GM12878 (cell line): ENCODE data around the gene AP5Z1. TPM values are rescaled to one million over a fixed set of nuclear protein-coding genes. Genes with fewer than 3 reads are reported as not detected.

Experiments
- ATAC-seq: fragments of 200-7000 bp; cut with Tn5 transposase; 3 replicates; pipeline ENCODE4 v1.9.1; 2020; ENCODE audit warnings: mild to moderate bottlenecking, moderate library complexity
- BruUV-seq: library from RNA; stranded (reverse); fragments of 400-500 nt; replicated peaks from 2 replicates; lab custom pipeline; 2021; lab: Mats Ljungman, UMichigan
- CTCF ChIA-PET: fragments of 300-600 bp; sonication (Branson Sonifier 250); formaldehyde crosslinking; extraction: SDS; loops from one replicate; lab custom pipeline; 2021; ENCODE audit warnings: inconsistent platforms; lab: Yijun Ruan, JAX
- POLR2A ChIA-PET: fragments of 350-600 bp; formaldehyde crosslinking; extraction: SDS; loops from one replicate; lab custom pipeline; 2021; ENCODE audit warnings: inconsistent platforms; lab: Charles Lee
- RAD21 ChIA-PET: fragments of 300-600 bp; sonication (Branson Sonifier 250); formaldehyde crosslinking; loops from one replicate; lab custom pipeline; 2023; ENCODE audit warnings: antibody characterized with exemption; ENCODE audit not compliant: unreplicated experiment; lab: Charles Lee
- SMC1A ChIA-PET: fragments of 300-600 bp; sonication (Branson Sonifier 250); formaldehyde crosslinking; loops from one replicate; lab custom pipeline; 2023; ENCODE audit not compliant: unreplicated experiment, uncharacterized antibody; lab: Charles Lee
- DNase-seq: peaks from one replicate; pipeline ENCODE4 v3.0.0-alpha.2; 2011; ENCODE audit warnings: low read depth, low spot score
- FAIRE-seq: peaks from 3 replicates; lab custom pipeline; 2011; peaks lifted over from hg19 to GRCh38; lab: Jason Lieb, UNC
- H2AFZ ChIP-seq: 2 replicates; pipeline ENCODE4 v1.6.0; 2011; ENCODE audit warnings: low read depth, low read length, control low read depth; ENCODE audit not compliant: control insufficient read depth
- H3K27ac ChIP-seq: 2 replicates; pipeline ENCODE4 v1.5.1; 2011; ENCODE audit warnings: control low read depth; ENCODE audit not compliant: control insufficient read depth, insufficient read depth
- H3K27me3 ChIP-seq, 2 experiments: replicated peaks in 1 of 2; 2 replicates each; pipeline versions ENCODE4 v1.6.0 to v1.6.1; 2011; ENCODE audit warnings: low read length in 1 of 2; ENCODE audit not compliant: control insufficient read depth in 2 of 2, insufficient read depth in 2 of 2
- H3K36me3 ChIP-seq, 2 experiments: 2 replicates each; pipeline ENCODE4 v1.5.1; 2011; ENCODE audit warnings: low read length in 1 of 2; ENCODE audit not compliant: control insufficient read depth in 2 of 2, insufficient read depth in 2 of 2
- H3K4me1 ChIP-seq: 2 replicates; pipeline ENCODE4 v1.6.1; 2011; ENCODE audit warnings: mild to moderate bottlenecking, low read length, moderate library complexity, mixed read lengths; ENCODE audit not compliant: control insufficient read depth, insufficient read depth
- H3K4me2 ChIP-seq: 2 replicates; pipeline ENCODE4 v1.6.0; 2011; ENCODE audit warnings: control low read depth; ENCODE audit not compliant: control insufficient read depth, insufficient read depth
- H3K4me3 ChIP-seq: fragments of 200-600 bp; sonication (generic); 2 replicates; pipeline ENCODE4 v1.5.1; 2016
- H3K79me2 ChIP-seq: 2 replicates; pipeline ENCODE4 v1.6.0; 2011; ENCODE audit warnings: low read length; ENCODE audit not compliant: control insufficient read depth, insufficient read depth
- H3K9ac ChIP-seq: 2 replicates; pipeline ENCODE4 v1.8.0; 2011; ENCODE audit warnings: low read length, control low read depth, mixed read lengths; ENCODE audit not compliant: control insufficient read depth, insufficient read depth
- H3K9me3 ChIP-seq: replicated peaks from 3 replicates; pipeline ENCODE4 v1.5.1; 2011; ENCODE audit warnings: mild to moderate bottlenecking, low read length; ENCODE audit not compliant: control insufficient read depth, insufficient read depth
- H4K20me1 ChIP-seq: 2 replicates; pipeline ENCODE4 v1.6.0; 2011; ENCODE audit not compliant: control insufficient read depth, insufficient read depth
- CREB1 ChIP-seq: IDR thresholded peaks from 2 replicates; pipeline ENCODE4 v1.6.1; 2012; ENCODE audit warnings: low read depth, mild to moderate bottlenecking, inconsistent platforms
- MEF2A ChIP-seq: IDR thresholded peaks from 2 replicates; pipeline ENCODE4 v1.6.1; 2011; ENCODE audit warnings: low read depth, mild to moderate bottlenecking, low read length, moderate library complexity; ENCODE audit not compliant: insufficient read depth
- POLR2A ChIP-seq: IDR thresholded peaks from 2 replicates; pipeline ENCODE4 v1.6.1; 2011; ENCODE audit warnings: low read depth, mild to moderate bottlenecking, low read length
- POLR2AphosphoS2 ChIP-seq: IDR thresholded peaks from 2 replicates; pipeline ENCODE4 v1.6.1; 2011; ENCODE audit warnings: low read depth, mild to moderate bottlenecking, low read length, improper control_type of control experiment, moderate library complexity
- SMAD1 ChIP-seq: fragments of 450-650 bp; IDR thresholded peaks from 2 replicates; pipeline ENCODE4 v1.6.1; 2018; ENCODE audit warnings: mild to moderate bottlenecking, low read depth; ENCODE audit not compliant: partially characterized antibody
- TCF12 ChIP-seq: IDR thresholded peaks from 2 replicates; pipeline ENCODE4 v1.6.1; 2011; ENCODE audit warnings: low read depth, mild to moderate bottlenecking, low read length
- TCF7 ChIP-seq: IDR thresholded peaks from 2 replicates; pipeline ENCODE4 v1.6.1; 2014; ENCODE audit warnings: antibody characterized with exemption, borderline replicate concordance
- WGBS: methylation state at CpG from one replicate; pipeline ENCODE4 v1.1.6; 2016; ENCODE audit warnings: low lambda C conversion rate; ENCODE audit not compliant: insufficient replicate concordance, insufficient coverage; ENCODE audit errors: missing lambda C conversion rate; 5-methylcytosine and 5-hydroxymethylcytosine counted together
- in situ Hi-C: fragments of 300-500 bp; cut with MboI; formaldehyde crosslinking; loops from 9 replicates; pipeline ENCODE4 v1.14.3; 2018; ENCODE audit warnings: mixed read lengths
- intact Hi-C: fragments of 100-400 bp; cut with micrococcal nuclease; formaldehyde crosslinking; loops from one replicate; pipeline ENCODE4 v1.14.2; 2022; ENCODE audit not compliant: unreplicated experiment
- polyA plus RNA-seq, 11 experiments: library from polyadenylated mRNA; depleted of rRNA in 4 of 11; unstranded in 6 of 11; stranded (reverse) in 5 of 11; fragments of >200 nt; fragmentation: Nextera tagmentation in 4 of 11; fragmentation: Illumina TruSeq in 1 of 11; extraction: Ambion mirVana in 4 of 11; extraction: Trizol in 1 of 11; gene quantifications; 1 replicate in 1 of 11; 2 replicates in 10 of 11; pipeline versions ENCODE4 v1.2.1 to v1.2.3, GENCODE V29; 2011 to 2016; ENCODE audit warnings: inconsistent platforms in 2 of 11, missing spikeins in 2 of 11, low read depth in 1 of 11
- total RNA-seq, 4 experiments: library from RNA; depleted of rRNA in 3 of 4; stranded (reverse); fragments of >200 nt in 3 of 4; fragmentation: Illumina TruSeq in 1 of 4; extraction: Trizol in 1 of 4; gene quantifications; 2 replicates each; pipeline versions ENCODE4 v1.2.1 to v1.2.3, GENCODE V29; 2013 to 2021
- TF ChIP-seq, protein P1 (sequence below): fragments of 450-650 bp; IDR thresholded peaks from 2 replicates; pipeline ENCODE4 v1.6.1; 2017; ENCODE audit warnings: borderline replicate concordance
- TF ChIP-seq, protein P2 (sequence below): fragments of 450-650 bp; IDR thresholded peaks from 2 replicates; pipeline ENCODE4 v1.6.1; 2016; ENCODE audit warnings: mild to moderate bottlenecking, moderate library complexity, borderline replicate concordance
- TF ChIP-seq, protein P3 (sequence below): IDR thresholded peaks from 2 replicates; pipeline ENCODE4 v1.6.1; 2012; ENCODE audit warnings: low read depth, low read length, improper control_type of control experiment
- TF ChIP-seq, protein P4 (sequence below): IDR thresholded peaks from 2 replicates; pipeline ENCODE4 v1.6.1; 2012; ENCODE audit warnings: low read length, inconsistent platforms
- TF ChIP-seq, protein P5 (sequence below): fragments of 450-650 bp; formaldehyde crosslinking; IDR thresholded peaks from 2 replicates; pipeline ENCODE4 v1.4.0; 2022; ENCODE audit warnings: mild to moderate bottlenecking, moderate library complexity

Gene AP5Z1
- total and polyA plus RNA-seq, 10 of the 15 experiments (the other 5 are each of a cell fraction or from before 2014, with no cell fraction given) = 0.37 to 43.4 (median 19.4) TPM

DNA sequence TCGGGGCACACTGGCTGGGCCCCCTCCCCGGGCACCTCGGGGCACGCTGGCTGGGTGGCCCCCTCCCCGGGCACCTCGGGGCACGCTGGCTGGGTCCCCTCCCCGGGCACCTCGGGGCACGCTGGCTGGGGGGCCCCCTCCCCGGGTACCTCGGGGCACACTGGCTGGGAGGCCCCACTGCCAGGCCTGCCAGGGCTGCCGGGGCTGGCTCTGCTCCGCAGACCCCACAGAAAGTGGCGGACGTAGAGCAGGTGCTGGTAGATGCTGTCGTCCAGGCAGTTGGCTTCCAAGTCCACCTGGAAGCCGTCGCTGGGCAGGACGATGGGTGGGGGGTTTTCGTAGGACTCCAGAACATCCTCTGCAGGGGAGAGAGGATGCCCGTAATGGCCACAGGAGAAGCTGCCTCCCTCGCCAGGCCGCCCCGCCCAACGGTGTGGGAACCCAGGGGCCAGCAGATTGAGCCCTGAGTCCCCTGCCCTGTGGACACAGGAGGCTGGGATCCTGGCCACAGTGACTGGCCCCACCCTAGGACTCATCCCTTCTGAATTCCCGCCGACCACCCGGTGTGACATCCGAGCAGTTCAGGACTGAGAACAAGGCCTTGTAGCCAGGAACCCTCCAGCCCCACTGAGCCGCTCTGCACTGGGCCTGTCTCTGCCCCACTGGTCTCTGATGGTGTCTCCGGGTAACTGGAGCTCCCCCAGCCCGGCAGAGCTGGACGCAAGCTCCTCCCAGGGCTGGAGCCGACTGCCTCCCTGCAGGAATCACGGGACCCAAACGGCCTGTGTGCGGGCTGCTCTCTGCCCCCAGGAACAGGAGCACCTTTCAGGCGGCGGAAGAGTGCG, 28.2 kb downstream of the AP5Z1 start:
- no peak overlapping the region for H3K4me3 ChIP-seq
- no peaks in the 10 kb centered on the region for H3K9me3 ChIP-seq
- H3K4me2 ChIP-seq = no peak overlapping the region
- WGBS = 72% methylated on average over 31 of the region's 41 CpGs
- H3K4me1 ChIP-seq = no peaks in the 10 kb centered on the region
- no peaks in the 10 kb centered on the region for H3K27me3 ChIP-seq
- no peak overlapping the region for H3K9ac ChIP-seq
- in situ Hi-C loops = no loop called here
- BruUV-seq = no TSS peak
- CTCF ChIA-PET = no interaction called here
- H4K20me1 ChIP-seq = no peaks in the 10 kb centered on the region
- no peak overlapping the region for H2AFZ ChIP-seq
- POLR2A ChIA-PET = no interaction called here
- H3K36me3 ChIP-seq = no peaks in the 10 kb centered on the region
- SMC1A ChIA-PET = no interaction called here
- RAD21 ChIA-PET = no interaction called here
- no peak for ATAC-seq
- FAIRE-seq = no peak
- no peak for DNase-seq
- TF ChIP-seq, protein P1, sequence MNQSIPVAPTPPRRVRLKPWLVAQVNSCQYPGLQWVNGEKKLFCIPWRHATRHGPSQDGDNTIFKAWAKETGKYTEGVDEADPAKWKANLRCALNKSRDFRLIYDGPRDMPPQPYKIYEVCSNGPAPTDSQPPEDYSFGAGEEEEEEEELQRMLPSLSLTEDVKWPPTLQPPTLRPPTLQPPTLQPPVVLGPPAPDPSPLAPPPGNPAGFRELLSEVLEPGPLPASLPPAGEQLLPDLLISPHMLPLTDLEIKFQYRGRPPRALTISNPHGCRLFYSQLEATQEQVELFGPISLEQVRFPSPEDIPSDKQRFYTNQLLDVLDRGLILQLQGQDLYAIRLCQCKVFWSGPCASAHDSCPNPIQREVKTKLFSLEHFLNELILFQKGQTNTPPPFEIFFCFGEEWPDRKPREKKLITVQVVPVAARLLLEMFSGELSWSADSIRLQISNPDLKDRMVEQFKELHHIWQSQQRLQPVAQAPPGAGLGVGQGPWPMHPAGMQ = no peak
- TF ChIP-seq SMAD1 = no peak
- no peak for TF ChIP-seq POLR2A
- TF ChIP-seq POLR2AphosphoS2 = no peak
- TF ChIP-seq TCF7 = no peak
- TF ChIP-seq, protein P2, sequence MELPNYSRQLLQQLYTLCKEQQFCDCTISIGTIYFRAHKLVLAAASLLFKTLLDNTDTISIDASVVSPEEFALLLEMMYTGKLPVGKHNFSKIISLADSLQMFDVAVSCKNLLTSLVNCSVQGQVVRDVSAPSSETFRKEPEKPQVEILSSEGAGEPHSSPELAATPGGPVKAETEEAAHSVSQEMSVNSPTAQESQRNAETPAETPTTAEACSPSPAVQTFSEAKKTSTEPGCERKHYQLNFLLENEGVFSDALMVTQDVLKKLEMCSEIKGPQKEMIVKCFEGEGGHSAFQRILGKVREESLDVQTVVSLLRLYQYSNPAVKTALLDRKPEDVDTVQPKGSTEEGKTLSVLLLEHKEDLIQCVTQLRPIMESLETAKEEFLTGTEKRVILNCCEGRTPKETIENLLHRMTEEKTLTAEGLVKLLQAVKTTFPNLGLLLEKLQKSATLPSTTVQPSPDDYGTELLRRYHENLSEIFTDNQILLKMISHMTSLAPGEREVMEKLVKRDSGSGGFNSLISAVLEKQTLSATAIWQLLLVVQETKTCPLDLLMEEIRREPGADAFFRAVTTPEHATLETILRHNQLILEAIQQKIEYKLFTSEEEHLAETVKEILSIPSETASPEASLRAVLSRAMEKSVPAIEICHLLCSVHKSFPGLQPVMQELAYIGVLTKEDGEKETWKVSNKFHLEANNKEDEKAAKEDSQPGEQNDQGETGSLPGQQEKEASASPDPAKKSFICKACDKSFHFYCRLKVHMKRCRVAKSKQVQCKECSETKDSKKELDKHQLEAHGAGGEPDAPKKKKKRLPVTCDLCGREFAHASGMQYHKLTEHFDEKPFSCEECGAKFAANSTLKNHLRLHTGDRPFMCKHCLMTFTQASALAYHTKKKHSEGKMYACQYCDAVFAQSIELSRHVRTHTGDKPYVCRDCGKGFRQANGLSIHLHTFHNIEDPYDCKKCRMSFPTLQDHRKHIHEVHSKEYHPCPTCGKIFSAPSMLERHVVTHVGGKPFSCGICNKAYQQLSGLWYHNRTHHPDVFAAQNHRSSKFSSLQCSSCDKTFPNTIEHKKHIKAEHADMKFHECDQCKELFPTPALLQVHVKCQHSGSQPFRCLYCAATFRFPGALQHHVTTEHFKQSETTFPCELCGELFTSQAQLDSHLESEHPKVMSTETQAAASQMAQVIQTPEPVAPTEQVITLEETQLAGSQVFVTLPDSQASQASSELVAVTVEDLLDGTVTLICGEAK = no peak
- no peak for TF ChIP-seq TCF12
- TF ChIP-seq, protein P3, sequence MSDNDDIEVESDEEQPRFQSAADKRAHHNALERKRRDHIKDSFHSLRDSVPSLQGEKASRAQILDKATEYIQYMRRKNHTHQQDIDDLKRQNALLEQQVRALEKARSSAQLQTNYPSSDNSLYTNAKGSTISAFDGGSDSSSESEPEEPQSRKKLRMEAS = no peak
- no peak for TF ChIP-seq MEF2A
- no peak for TF ChIP-seq CREB1
- TF ChIP-seq, protein P4, sequence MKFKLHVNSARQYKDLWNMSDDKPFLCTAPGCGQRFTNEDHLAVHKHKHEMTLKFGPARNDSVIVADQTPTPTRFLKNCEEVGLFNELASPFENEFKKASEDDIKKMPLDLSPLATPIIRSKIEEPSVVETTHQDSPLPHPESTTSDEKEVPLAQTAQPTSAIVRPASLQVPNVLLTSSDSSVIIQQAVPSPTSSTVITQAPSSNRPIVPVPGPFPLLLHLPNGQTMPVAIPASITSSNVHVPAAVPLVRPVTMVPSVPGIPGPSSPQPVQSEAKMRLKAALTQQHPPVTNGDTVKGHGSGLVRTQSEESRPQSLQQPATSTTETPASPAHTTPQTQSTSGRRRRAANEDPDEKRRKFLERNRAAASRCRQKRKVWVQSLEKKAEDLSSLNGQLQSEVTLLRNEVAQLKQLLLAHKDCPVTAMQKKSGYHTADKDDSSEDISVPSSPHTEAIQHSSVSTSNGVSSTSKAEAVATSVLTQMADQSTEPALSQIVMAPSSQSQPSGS = no peak
- TF ChIP-seq, protein P5, sequence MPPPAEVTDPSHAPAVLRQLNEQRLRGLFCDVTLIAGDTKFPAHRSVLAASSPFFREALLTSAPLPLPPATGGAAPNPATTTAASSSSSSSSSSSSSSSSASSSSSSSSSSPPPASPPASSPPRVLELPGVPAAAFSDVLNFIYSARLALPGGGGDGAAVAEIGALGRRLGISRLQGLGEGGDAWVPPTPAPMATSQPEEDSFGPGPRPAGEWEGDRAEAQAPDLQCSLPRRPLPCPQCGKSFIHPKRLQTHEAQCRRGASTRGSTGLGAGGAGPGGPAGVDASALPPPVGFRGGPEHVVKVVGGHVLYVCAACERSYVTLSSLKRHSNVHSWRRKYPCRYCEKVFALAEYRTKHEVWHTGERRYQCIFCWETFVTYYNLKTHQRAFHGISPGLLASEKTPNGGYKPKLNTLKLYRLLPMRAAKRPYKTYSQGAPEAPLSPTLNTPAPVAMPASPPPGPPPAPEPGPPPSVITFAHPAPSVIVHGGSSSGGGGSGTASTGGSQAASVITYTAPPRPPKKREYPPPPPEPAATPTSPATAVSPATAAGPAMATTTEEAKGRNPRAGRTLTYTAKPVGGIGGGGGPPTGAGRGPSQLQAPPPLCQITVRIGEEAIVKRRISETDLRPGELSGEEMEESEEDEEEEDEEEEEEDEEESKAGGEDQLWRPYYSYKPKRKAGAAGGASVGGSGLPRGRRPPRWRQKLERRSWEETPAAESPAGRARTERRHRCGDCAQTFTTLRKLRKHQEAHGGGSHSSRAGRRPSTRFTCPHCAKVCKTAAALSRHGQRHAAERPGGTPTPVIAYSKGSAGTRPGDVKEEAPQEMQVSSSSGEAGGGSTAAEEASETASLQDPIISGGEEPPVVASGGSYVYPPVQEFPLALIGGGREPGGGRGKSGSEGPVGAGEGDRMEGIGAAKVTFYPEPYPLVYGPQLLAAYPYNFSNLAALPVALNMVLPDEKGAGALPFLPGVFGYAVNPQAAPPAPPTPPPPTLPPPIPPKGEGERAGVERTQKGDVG (CRISPR knock-in tag) = no peak
- intact Hi-C loops = no loop called here
- H3K27ac ChIP-seq = no peak overlapping the region
- H3K79me2 ChIP-seq = no peaks in the 10 kb centered on the region
